SKM-1 (cell line): ENCODE measurements around the gene RNF144A.
"Not testable (repeated sequence)": the region's sequence is repeated elsewhere in the genome, so short reads cannot be mapped to it uniquely, and the experiment has no call there.

Experiments
- DNase-seq: peaks from one replicate; lab custom pipeline; 2025; ENCODE audit not compliant: unreplicated experiment; lab: John Stamatoyannopoulos, UW

Gene RNF144A, protein sequence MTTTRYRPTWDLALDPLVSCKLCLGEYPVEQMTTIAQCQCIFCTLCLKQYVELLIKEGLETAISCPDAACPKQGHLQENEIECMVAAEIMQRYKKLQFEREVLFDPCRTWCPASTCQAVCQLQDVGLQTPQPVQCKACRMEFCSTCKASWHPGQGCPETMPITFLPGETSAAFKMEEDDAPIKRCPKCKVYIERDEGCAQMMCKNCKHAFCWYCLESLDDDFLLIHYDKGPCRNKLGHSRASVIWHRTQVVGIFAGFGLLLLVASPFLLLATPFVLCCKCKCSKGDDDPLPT

DNA sequence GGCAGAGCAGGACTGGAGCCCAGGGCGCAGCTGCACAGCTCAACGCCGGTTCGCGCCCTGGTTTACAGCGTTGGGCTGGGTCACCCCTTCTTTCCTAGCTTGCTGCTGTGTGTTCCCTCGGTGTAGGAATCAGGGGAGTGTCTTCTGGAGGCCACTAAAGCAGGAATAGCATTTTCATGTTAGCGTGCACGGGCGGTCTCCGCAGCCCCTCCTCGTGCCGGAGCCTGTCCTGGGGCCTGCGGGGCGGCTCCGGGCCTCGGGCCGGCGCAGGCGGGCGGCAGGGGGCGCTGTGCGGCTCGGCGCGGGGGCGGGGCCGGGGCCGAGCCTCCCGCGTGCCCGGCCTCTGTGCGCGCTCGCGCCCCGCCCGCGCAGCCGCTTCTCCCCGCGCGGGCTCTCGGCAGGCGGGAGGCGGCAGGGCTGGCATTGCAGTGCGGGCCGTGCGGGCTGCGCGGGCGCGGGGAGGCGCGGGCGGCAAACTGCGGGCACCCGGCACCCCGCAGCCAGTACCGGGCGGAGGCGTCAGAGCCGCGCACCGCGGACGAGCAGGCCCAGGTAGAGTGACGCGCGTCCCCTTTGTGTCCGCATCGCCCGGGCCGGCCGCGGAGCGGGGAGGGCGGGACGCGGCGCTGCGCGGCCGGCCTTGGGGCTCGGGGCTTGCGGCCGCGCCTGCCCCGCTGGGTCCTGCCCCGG is at the start of gene RNF144A:
TSS of gene RNF144A (plus strand) at position 342 of the 690 bp plus-strand sequence. CDS start 79,515 bp downstream, outside the sequence.
- peak; percentile 49 for DNase-seq

DNA sequence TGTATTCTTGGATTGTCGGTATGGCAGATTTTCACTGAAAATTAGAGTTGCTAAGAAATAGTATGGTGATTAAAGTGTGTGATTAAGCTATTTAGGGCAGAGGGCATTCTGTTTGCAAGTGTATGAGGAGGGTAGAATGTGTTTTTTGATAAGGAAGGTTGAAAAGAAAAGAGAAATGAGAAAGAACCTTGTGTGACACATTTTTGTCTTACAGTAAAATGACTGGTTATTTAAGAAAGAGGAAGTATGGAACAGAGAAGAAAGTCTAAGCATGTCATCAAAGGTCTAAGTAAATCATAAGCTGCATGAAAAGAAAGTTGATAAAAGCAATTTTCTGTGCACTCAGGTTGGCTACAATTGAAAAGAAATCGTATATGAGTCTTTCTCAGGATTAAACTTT is 44.8 kb upstream of the RNF144A start:
- DNase-seq: peak; percentile 39

DNA sequence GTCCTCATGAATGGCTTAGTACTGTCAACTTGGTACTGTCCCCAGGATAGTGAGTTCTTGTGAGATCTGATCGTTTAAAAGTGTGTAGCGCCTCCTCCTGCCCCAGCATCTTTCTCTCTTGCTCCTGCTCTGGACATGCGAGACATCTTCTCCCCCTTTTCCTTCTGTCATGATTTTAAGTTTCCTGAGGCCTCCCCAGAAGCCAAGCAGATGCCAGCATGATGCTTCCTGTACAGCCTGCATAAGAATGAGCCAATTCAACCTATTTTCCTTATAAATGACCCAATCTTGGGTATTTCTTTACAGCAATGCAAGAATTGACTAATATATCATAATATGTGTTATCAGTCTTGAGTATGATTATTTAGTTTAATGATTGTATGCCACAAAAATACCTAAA is 43.2 kb upstream of the RNF144A start:
- DNase-seq: no peak

DNA sequence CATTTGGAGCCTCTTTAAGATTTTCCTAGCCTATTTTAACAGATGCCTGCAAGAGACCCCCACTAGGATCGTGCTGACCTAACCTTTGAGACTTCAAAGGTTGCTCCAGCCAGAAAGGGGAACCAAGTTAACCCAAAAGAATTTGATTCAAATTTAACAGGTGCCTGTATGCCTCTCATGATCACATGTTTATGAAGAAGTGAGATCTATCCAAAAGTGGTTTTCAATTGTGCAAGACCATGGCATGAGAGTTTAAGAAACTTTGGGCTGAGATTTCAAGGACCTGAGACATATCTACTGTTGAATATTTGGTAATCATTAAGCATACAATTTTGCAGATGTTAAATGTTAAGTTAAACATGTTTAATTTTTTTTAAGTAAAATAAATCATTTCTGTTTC is 40.9 kb upstream of the RNF144A start:
- no peak for DNase-seq

DNA sequence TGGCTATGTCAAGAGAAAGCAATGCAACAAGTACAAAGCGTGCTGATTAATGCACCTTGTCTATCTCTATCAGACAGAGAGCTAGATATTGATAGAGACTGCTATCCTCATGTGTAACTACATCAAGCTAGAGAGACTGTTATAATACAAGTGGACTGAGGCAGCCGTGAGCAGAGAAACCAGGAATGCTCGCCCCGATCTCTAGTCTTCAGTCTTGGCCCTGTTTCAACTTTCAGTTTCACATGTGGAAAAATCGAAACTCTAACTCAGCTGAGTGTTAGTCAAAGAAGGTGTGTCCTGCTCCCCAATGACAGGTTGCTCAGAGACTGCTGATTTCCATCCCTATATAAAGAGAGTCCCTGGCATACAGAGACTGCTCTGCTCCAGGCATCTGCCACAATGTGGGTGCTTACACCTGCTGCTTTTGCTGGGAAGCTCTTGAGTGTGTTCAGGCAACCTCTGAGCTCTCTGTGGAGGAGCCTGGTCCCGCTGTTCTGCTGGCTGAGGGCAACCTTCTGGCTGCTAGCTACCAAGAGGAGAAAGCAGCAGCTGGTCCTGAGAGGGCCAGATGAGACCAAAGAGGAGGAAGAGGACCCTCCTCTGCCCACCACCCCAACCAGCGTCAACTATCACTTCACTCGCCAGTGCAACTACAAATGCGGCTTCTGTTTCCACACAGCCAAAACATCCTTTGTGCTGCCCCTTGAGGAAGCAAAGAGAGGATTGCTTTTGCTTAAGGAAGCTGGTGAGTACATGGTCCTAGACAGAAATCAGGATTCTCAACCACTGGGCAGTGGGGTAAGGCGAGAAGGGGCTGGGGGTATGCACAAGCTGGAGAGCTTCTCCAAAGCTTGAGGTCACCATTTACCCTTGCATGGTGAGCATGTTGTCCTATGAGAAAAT is 39.6 kb upstream of the RNF144A start, which contains the start of gene RSAD2:
TSS of gene RSAD2 (plus strand) at position 376 of the 903 bp plus-strand sequence. CDS start at position 400, 24 bp downstream.
- DNase-seq: no peak

DNA sequence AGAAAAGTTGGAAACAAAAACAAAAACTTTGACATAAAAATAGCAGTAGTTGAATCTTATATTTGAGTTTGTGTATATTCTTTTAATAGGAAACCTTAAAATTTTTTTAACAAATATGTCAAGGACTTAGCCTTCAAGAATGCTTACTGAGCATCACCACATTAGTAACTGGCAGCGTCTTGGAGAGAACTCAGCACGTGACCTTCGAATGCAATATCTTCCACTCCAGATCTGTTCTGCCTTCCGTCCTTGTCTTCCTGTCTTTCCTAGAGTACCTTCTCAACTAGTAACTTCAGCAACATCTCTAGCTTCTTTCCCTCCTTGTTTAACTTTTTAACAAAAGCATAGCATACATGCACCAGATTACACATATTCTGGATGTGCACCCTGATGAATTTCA is 38.7 kb upstream of the RNF144A start:
- DNase-seq: no peak

DNA sequence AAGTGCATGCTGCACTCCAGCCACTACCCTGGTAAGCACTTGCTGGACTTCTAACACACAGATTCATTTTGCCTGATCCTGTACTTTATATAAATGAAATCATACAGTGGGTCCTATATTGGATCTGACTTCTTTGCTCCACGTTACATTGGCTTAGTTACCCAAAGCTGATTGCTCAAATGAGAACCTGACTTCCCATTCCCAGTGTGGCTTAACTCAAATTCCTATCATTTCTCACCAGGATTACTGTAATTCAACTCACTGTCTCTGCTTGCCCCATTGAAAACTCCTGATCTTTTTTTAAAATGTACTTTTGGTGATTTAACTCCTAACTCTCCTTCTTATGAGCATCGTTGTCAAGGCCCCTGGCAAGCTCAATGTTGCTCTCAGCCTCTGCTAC is 38.2 kb upstream of the RNF144A start:
- no peak for DNase-seq

DNA sequence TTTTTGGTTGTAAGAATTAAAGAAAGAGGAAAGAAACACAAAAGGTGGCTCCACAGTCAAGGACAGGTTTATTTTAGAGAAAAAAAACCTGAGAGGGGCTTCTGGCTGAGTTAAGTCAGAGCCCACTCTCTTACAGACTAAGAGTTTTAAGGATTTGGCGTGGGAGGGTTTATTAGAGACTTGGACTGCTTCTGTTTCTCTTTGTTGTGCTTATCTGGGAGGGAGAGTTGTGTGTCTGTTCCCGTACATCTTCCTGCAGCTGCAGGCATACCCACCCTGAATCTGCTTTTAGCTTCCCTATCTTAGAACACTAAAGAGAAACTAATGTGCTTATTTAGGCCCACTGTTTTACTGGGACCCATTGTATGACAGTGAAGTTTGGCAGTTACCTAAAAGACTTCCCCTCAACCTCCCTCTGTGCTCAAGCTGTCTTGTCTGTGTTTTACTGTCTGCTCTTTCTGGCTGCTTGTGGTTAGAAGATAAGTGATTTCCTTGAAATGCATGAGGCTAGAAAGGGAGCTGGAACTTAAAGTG is 36.9 kb upstream of the RNF144A start:
- DNase-seq: no peak

DNA sequence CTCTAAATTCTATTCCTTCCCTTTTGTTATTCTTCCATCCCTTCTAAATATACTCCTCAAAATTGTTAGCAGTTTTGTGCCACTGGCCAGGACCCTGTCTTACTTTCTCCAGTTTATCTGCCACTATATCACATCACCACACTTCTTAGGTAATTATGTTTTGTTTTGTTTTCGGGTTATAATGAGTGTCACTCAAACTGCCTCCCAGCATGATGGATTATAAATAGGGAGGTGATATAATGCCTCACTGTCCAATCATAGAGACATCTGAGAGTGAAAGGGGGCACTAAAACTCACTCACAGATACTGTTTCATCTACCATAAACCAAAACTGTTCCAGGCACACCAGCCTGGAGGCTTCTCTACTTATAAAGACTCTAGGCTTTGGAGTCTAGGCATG is 36.2 kb upstream of the RNF144A start:
- no peak for DNase-seq

DNA sequence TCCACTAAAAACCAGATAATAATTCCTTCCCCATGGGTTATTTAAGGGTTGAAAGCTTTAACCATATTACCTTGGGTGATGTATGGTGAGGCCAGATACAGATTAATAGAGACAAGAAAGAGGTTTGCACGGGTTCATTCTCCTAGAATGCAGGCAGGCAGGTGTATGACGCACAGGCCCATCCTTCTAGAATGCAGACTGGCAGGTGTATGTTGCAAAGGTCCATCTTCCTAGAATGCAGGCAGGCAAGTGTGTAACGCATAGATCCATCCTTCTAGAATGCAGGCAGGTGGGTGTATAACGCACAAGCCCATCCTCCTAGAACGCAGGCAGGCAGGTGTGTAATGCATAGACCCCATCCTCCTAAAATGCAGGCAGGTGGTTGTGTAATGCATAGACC is 35.7 kb upstream of the RNF144A start:
- no peak for DNase-seq

DNA sequence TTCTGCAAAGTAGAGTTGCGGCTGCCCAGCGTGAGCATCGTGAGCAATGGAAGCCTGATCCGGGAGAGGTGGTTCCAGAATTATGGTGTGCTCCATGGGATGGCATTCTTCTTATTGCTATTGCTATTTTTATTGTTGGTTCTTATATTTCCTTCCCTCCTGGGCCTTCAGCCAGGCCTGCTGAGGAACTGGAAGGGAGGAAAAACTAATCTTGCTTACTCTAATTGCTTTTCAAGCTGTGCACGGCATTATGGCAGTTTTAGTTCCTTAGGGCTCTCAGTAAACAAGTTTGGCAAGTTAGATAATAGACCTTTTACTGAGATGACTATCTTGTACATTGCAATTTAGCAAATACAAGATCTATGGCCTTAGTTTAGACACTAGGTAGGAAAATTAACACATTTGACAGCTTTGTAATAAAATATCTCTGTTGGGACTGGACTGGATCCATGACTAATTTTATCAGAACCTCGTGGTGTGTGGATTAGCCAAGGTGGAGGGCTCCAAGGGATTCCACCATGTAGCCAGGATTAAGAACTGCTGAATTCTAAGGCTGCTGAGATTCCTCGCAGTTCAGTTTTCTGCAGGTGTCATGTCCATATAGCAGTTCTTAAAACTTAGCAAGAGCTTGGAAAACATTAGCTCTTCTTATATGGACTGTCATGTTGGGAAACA is 33.6 kb upstream of the RNF144A start:
- DNase-seq: no peak

DNA sequence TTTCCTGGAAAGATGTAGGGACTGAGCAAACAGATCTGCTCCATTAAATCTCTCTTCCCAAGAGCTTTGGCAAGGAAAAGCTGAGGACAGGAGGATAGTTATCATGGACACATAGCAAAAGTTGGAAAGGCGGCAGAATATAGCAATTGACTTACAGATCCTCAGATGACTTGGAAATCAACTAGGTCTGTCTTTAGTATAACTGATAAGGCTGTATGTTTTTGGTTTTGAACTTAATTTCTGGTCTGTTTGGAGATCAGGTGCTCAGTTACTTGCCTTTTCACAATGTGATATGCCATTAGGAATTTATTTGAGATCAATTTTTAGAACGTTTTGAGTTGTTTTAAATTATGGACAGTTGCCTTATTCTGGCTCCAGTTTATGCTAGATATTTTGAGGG is 31.7 kb upstream of the RNF144A start:
- DNase-seq: no peak

DNA sequence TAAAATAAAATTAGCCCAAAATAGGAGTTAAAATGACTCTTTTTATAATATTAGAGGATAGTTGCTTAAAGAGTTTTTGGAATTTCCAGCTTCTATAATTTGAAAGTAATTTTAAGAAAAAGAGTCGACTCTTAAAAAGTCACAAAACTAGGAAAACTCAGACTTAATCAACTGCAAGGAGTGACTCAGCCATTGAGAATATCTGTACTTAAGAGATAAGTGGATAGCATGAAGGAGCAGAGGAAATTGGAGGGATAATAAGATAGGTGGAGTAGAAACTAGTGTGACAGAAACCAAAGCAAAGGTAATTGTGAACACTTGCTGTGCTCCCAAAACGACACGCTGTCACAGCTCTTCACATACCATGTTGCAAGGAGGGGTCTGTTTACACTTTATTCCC is 31.2 kb upstream of the RNF144A start:
- no peak for DNase-seq

DNA sequence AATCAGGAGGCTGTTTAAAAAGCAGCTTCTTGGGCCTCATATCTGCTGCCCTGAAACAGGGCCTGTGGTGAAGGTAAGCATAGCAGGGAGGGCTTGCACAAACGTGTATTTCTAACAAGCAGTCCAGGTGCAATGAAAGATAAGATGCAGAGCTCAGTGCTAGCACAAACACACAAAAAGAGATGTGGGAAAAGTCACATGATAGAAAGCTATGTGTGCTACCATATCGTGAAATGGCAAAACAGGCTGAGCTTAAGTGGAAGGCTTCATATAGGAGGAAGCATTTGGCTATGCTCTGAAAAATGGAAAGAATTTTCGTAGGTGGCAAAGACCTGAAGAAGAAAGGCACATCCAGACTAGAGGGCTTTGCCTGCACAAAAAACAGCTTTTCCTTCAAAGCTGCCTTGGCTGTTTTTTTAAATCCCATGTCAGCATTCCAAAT is 29.4 kb upstream of the RNF144A start:
- DNase-seq: no peak

DNA sequence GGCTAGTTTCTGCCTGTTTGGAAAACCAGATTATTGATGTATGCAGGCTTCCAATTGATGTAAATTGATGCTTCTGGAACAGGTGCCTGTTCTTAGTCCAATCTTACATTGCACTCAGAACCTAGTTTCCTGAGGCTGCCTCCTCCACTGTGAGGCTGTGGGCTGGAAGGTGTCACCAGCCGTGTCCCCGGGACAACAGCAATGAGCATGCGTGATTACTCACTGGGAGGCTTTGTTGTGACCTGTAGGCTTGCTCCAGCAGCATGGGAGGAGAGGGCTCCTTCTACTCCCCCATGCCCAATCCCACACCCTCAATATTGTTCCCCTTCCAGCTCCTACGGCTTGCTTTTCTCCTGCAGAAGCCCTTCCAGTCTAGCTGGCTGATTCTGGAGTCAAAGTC is 28.5 kb upstream of the RNF144A start:
- no peak for DNase-seq

DNA sequence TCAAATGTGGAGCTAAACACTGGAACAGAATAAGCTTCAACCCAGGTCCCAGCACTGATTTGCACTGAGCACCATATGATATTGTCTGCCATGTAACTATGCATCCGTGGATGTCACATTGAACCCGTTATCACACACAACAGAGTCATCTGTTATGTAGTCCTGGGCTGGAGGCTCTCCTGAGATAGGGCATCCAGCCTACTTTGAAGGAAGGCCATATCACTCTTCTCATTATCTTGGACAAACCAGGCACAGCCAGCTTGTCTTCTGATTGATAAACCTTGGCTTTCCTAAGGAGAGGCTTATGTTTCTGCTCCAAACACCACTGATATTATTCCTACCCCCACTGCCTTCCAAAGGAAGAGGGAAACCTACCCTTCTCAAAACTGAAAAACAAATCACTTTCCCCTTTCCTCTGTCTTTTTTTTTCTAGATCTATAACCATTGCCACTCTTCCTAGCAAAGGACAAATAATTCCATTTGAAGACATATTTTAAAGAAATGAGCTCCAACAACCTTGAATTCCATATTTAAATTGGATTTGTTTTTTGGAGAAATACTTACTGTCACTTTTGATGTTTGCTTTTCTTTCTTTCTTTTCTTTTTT is 23.2 kb upstream of the RNF144A start:
- DNase-seq: no peak

DNA sequence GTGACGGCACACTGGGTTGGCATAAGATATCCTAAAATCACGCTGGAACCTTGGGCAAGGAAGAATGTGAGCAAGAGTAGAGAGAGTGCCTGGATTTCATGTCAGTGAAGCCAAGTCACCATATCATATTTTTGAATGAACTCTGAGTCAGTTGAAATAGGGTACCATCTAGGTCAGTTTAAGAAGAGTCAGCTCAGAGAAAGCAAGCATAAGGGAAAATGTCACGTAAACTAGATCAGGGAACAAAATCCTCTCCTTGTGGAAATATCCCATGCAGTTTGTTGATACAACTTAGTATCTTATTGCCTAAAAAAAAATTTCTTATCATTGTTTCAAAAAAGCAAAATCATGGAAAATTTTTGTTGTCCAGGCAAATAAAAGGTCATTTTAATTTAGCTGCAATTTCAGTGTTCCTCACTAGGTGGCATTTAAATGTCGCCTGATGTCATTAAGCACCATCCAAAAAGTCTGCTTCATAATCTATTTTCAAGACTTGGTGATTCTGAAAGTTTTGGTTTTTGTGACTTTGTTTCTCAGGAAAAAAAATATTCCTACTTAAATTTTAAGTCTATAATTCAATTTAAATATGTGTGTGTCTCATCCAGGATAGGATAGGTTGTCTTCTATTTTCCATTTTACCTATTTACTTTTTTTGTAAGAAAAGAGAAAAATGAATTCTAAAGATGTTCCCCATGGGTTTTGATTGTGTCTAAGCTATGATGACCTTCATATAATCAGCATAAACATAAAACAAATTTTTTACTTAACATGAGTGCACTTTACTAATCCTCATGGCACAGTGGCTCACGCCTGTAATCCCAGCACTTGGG is 20.1 kb upstream of the RNF144A start:
- no peak for DNase-seq

DNA sequence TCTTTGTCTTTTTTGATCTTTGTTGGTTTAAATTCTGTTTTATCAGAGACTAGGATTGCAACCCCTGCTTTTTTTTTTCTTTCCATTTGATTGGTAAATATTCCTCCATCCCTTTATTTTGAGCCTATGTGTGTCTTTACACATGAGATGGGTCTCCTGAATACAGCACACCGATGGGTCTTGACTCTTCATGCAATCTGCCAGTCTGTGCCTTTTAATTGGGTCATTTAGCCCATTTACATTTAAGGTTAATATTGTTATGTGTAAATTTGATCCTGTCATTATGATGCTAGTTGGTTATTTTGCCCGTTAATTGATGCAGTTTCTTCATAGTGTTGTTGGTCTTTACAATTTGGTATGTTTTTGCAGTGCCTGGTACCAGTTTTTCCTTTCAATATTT is 14.6 kb upstream of the RNF144A start:
- not testable (repeated sequence) for DNase-seq

DNA sequence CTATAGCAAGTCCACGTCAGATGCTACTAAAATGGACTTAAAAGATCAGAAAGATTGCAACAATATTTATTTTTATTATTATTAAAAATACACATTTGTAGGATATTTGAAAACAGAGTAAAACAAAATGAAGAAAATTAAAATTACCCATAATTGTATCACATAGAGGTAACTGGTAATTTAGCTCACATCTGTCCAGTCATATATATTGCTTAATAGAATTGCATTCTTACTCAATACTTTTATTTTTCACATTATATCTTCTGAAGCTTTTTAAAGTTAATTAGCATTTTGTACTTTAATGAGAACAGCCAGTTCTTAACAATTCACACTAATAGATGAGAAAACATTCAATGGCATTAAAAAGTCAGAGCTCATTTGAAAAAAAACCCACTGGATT is 11.5 kb upstream of the RNF144A start:
- DNase-seq: no peak
